WTC11 (cell line): Measurements from ENCODE around the gene RPL18A.
"Not testable (repeated sequence)": the region's sequence is repeated elsewhere in the genome, so short reads cannot be mapped to it uniquely, and the experiment has no call there.

Experiments
- GABPB1 ChIP-seq: sonication (generic); formaldehyde crosslinking; IDR thresholded peaks from 2 replicates; pipeline ENCODE4 v1.8.1; 2023; ENCODE audit warnings: mild to moderate bottlenecking, missing genetic modification reagents
- TF ChIP-seq, protein P1 (sequence below): sonication (generic); formaldehyde crosslinking; IDR thresholded peaks from 2 replicates; pipeline ENCODE4 v1.8.0; 2022; ENCODE audit warnings: mild to moderate bottlenecking, missing genetic modification reagents
- TF ChIP-seq, protein P2 (sequence below): fragments of 200-600 bp; IDR thresholded peaks from 2 replicates; pipeline ENCODE4 v1.8.0; 2022; ENCODE audit warnings: antibody characterized with exemption
- TF ChIP-seq, protein P3 (sequence below): sonication (generic); formaldehyde crosslinking; IDR thresholded peaks from 2 replicates; pipeline ENCODE4 v1.8.1; 2022; ENCODE audit warnings: low read depth, missing genetic modification reagents, borderline replicate concordance
- TF ChIP-seq, protein P4 (sequence below): sonication (generic); formaldehyde crosslinking; IDR thresholded peaks from 2 replicates; pipeline ENCODE4 v1.8.0; 2022; ENCODE audit warnings: mild to moderate bottlenecking, missing genetic modification reagents
- TF ChIP-seq, protein P5 (sequence below): sonication (generic); formaldehyde crosslinking; IDR thresholded peaks from 2 replicates; pipeline ENCODE4 v1.8.1; 2022; ENCODE audit warnings: mild to moderate bottlenecking, missing genetic modification reagents, moderate library complexity, borderline replicate concordance
- TF ChIP-seq, protein P6 (sequence below): sonication (generic); formaldehyde crosslinking; IDR thresholded peaks from 2 replicates; pipeline ENCODE4 v1.8.0; 2022; ENCODE audit warnings: mild to moderate bottlenecking, missing genetic modification reagents

DNA sequence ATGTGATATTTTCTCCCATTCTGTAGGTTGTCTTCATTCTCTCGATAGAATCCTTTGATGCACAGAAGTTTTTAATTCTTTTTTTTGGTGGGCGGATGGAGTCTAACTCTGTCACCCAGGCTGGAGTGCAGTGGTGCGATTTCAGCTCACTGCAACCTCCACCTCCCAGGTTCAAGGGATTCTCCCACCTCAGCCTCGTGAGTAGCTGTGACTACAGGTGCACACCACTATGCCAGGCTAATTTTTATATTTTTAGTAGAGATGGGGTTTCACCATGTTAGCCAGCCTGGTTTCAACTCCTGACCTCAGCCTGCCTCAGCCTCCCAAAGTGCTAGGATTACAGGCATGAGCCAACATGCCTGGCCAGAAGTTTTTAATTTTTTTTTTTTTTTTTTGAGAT, 27.5 kb downstream of the RPL18A start:
- TF ChIP-seq, protein P1, sequence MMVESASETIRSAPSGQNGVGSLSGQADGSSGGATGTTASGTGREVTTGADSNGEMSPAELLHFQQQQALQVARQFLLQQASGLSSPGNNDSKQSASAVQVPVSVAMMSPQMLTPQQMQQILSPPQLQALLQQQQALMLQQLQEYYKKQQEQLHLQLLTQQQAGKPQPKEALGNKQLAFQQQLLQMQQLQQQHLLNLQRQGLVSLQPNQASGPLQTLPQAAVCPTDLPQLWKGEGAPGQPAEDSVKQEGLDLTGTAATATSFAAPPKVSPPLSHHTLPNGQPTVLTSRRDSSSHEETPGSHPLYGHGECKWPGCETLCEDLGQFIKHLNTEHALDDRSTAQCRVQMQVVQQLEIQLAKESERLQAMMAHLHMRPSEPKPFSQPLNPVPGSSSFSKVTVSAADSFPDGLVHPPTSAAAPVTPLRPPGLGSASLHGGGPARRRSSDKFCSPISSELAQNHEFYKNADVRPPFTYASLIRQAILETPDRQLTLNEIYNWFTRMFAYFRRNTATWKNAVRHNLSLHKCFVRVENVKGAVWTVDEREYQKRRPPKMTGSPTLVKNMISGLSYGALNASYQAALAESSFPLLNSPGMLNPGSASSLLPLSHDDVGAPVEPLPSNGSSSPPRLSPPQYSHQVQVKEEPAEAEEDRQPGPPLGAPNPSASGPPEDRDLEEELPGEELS (CRISPR knock-in tag): not testable (repeated sequence)
- TF ChIP-seq, protein P2, sequence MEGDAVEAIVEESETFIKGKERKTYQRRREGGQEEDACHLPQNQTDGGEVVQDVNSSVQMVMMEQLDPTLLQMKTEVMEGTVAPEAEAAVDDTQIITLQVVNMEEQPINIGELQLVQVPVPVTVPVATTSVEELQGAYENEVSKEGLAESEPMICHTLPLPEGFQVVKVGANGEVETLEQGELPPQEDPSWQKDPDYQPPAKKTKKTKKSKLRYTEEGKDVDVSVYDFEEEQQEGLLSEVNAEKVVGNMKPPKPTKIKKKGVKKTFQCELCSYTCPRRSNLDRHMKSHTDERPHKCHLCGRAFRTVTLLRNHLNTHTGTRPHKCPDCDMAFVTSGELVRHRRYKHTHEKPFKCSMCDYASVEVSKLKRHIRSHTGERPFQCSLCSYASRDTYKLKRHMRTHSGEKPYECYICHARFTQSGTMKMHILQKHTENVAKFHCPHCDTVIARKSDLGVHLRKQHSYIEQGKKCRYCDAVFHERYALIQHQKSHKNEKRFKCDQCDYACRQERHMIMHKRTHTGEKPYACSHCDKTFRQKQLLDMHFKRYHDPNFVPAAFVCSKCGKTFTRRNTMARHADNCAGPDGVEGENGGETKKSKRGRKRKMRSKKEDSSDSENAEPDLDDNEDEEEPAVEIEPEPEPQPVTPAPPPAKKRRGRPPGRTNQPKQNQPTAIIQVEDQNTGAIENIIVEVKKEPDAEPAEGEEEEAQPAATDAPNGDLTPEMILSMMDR: not testable (repeated sequence)
- TF ChIP-seq, protein P3, sequence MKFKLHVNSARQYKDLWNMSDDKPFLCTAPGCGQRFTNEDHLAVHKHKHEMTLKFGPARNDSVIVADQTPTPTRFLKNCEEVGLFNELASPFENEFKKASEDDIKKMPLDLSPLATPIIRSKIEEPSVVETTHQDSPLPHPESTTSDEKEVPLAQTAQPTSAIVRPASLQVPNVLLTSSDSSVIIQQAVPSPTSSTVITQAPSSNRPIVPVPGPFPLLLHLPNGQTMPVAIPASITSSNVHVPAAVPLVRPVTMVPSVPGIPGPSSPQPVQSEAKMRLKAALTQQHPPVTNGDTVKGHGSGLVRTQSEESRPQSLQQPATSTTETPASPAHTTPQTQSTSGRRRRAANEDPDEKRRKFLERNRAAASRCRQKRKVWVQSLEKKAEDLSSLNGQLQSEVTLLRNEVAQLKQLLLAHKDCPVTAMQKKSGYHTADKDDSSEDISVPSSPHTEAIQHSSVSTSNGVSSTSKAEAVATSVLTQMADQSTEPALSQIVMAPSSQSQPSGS: not testable (repeated sequence)
- TF ChIP-seq, protein P4, sequence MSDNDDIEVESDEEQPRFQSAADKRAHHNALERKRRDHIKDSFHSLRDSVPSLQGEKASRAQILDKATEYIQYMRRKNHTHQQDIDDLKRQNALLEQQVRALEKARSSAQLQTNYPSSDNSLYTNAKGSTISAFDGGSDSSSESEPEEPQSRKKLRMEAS (CRISPR knock-in tag): not testable (repeated sequence)
- TF ChIP-seq, protein P5, sequence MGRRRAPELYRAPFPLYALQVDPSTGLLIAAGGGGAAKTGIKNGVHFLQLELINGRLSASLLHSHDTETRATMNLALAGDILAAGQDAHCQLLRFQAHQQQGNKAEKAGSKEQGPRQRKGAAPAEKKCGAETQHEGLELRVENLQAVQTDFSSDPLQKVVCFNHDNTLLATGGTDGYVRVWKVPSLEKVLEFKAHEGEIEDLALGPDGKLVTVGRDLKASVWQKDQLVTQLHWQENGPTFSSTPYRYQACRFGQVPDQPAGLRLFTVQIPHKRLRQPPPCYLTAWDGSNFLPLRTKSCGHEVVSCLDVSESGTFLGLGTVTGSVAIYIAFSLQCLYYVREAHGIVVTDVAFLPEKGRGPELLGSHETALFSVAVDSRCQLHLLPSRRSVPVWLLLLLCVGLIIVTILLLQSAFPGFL (CRISPR knock-in tag): not testable (repeated sequence)
- TF ChIP-seq, protein P6, sequence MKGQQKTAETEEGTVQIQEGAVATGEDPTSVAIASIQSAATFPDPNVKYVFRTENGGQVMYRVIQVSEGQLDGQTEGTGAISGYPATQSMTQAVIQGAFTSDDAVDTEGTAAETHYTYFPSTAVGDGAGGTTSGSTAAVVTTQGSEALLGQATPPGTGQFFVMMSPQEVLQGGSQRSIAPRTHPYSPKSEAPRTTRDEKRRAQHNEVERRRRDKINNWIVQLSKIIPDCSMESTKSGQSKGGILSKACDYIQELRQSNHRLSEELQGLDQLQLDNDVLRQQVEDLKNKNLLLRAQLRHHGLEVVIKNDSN (CRISPR knock-in tag): not testable (repeated sequence)
- TF ChIP-seq GABPB1 (CRISPR knock-in tag): not testable (repeated sequence)
